ENCODE results near the gene CA9.

DNA sequence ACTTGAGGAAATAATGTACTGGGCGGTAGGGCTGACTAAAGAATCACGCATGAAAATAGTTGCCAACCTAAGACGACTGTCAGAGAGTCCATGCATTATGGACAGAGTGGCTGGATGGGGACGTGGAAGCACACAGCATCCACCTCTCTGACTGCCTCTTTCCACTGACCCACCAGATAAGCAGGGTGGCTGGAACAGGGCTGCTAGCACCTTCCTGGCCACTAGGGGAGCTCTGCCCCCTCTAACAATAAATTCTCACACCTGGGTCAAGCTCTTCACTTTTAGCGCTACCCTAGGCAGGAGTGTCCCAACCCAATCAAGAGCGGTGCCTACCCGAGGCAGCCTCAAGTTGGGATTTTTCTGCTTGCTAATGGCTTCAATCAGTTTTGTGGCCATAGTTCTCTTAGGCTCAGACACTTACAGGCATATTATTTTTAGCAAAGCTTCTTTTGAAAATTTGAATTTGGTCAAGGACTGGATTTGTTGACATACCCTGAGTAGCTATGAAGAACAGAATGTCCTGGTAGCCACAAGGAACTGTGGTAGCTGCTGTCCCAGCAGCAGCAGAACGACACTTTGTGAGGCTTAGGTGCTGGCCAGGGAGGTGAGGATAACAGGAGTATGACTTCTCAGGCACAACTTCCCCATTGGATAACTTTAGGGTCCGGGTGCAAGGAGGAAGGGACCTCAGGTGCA, 22.9 kb downstream of the CA9 start:
- TF ChIP-seq POLR2AphosphoS5 (IDR thresholded peaks at IDR 0.05; ENCODE audit: low read depth), result 0 out of 2 replicates have a peak, but pooled peaks have one; percentile 39
- TF ChIP-seq, protein P1, sequence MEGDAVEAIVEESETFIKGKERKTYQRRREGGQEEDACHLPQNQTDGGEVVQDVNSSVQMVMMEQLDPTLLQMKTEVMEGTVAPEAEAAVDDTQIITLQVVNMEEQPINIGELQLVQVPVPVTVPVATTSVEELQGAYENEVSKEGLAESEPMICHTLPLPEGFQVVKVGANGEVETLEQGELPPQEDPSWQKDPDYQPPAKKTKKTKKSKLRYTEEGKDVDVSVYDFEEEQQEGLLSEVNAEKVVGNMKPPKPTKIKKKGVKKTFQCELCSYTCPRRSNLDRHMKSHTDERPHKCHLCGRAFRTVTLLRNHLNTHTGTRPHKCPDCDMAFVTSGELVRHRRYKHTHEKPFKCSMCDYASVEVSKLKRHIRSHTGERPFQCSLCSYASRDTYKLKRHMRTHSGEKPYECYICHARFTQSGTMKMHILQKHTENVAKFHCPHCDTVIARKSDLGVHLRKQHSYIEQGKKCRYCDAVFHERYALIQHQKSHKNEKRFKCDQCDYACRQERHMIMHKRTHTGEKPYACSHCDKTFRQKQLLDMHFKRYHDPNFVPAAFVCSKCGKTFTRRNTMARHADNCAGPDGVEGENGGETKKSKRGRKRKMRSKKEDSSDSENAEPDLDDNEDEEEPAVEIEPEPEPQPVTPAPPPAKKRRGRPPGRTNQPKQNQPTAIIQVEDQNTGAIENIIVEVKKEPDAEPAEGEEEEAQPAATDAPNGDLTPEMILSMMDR (IDR thresholded peaks at IDR 0.05; ENCODE audit: insufficient read depth, low read length), result peak; percentile 96

Data from HL-60 (cell line).